DND-41 (cell line): ENCODE measurements around the gene TWIST2.

Experiments
- EZH2 ChIP-seq: IDR thresholded peaks from 3 replicates; pipeline ENCODE4 v1.6.1; 2012; ENCODE audit warnings: borderline replicate concordance, low read depth, mild to moderate bottlenecking, moderate library complexity, low read length, inconsistent platforms; ENCODE audit not compliant: severe bottlenecking
- TF ChIP-seq, protein P1 (sequence below): IDR thresholded peaks from 2 replicates; pipeline ENCODE4 v1.5.1; 2012; ENCODE audit warnings: borderline replicate concordance, low read length, moderate library complexity, mild to moderate bottlenecking; ENCODE audit not compliant: poor library complexity, severe bottlenecking; ENCODE audit errors: extremely low read depth

DNA sequence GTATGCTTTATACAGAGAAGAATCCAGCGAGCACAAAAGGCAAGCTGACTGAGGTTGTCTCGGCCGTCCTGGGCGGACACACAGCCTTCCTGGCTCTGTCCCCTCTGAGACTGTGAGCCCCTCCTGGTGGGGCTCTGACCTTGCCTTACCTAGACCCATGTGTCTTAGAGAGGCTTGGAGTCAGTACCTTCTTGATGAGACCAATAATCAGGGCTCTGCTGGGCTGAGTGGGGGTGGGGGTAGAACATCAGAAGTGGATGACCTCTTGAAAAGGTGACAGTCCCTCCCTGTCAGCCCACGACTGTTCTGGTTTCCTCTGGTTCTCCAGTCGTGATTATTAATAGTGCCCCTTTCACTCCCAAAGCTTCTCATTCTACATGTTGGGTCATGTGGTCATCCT lies 31.2 kb downstream of the TWIST2 start:
- TF ChIP-seq, protein P1, sequence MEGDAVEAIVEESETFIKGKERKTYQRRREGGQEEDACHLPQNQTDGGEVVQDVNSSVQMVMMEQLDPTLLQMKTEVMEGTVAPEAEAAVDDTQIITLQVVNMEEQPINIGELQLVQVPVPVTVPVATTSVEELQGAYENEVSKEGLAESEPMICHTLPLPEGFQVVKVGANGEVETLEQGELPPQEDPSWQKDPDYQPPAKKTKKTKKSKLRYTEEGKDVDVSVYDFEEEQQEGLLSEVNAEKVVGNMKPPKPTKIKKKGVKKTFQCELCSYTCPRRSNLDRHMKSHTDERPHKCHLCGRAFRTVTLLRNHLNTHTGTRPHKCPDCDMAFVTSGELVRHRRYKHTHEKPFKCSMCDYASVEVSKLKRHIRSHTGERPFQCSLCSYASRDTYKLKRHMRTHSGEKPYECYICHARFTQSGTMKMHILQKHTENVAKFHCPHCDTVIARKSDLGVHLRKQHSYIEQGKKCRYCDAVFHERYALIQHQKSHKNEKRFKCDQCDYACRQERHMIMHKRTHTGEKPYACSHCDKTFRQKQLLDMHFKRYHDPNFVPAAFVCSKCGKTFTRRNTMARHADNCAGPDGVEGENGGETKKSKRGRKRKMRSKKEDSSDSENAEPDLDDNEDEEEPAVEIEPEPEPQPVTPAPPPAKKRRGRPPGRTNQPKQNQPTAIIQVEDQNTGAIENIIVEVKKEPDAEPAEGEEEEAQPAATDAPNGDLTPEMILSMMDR: no peak
- TF ChIP-seq EZH2: no peak
